ENCODE data around the gene SEC11C. TPM values are rescaled to one million over a fixed set of nuclear protein-coding genes. Genes with fewer than 3 reads are reported as not detected.
"Not testable (repeated sequence)": the region's sequence is repeated elsewhere in the genome, so short reads cannot be mapped to it uniquely, and the experiment has no call there.

The SEC11C gene
- total RNA-seq, 1 donor from 2014 or later: 76.3 TPM

DNA sequence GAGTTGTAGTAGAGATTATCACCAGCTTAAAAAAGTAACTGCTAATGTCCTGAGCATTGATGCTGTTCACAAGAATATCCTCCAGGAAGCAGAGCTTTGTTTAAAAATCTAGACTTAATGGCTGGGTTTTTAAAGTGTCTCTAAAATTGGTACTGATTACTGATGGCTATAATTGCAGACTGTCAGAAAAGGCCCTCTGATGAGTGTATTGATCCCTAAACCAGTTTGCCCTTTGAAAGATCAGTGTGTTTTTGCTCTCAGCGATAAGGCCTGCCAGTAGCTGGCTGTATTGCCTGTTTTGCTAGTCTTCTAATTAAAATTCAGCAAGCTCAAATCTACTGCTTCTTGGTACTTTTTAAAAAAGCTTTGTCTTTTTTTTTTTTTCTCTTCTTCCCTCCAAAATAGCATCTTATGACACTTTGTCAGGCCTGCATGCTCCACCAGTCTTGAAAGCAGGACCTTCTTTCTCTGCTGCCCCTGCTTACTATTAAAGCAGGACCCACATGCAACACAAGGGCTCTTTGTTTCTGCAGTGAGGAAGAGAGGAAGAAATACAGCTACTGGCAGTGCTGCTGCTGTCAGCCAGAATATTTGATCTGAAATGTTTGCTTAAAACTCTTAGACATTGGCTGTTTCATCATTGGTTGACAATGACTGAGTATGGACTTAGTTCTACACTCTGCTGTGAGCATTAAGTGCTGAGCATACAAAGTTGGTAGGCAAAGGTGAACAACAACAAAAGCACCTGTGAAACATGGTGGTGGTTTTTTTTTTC lies 1.8 kb downstream of the SEC11C start:
- Histone ChIP-seq H3K4me3 (no peak overlapping the region), H3K27me3 (ENCODE audit: low read depth) (no peaks in the 10 kb centered on the region), H3K4me1 (peaks cover 15% of the 10 kb centered on the region), H3K36me3 (no peaks in the 10 kb centered on the region), H3K27ac (no peak overlapping the region), H3K9me3 (no peaks in the 10 kb centered on the region)
- TF ChIP-seq, protein P1, sequence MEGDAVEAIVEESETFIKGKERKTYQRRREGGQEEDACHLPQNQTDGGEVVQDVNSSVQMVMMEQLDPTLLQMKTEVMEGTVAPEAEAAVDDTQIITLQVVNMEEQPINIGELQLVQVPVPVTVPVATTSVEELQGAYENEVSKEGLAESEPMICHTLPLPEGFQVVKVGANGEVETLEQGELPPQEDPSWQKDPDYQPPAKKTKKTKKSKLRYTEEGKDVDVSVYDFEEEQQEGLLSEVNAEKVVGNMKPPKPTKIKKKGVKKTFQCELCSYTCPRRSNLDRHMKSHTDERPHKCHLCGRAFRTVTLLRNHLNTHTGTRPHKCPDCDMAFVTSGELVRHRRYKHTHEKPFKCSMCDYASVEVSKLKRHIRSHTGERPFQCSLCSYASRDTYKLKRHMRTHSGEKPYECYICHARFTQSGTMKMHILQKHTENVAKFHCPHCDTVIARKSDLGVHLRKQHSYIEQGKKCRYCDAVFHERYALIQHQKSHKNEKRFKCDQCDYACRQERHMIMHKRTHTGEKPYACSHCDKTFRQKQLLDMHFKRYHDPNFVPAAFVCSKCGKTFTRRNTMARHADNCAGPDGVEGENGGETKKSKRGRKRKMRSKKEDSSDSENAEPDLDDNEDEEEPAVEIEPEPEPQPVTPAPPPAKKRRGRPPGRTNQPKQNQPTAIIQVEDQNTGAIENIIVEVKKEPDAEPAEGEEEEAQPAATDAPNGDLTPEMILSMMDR (IDR thresholded peaks at IDR 0.05): no peak
- peak in 1 of 2 donors; percentile 9 for ATAC-seq
- intact Hi-C loops (cut with DNase I): no loop called here
- no peak for DNase-seq

DNA sequence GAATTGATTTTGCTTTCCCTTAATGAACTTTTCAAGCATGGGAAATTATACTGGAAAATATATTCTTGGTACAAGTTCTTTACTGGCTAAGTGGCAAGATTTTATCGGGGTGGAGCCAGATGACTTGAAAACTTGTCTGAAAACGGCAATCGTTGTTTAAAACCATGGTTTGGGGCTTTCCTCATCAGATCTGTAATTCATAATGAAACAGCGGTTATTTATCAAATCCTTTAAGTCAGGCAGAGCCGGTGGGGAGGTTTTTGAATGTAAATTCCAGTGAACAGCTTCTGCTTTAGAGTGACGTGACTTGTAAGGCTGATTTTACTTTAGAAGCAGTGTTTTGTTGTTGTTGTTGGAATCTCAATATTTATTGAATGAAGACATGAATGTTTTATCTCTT lies 2.6 kb downstream of the SEC11C start:
- Histone ChIP-seq H3K27ac (no peak overlapping the region), H3K4me1 (peaks cover 15% of the 10 kb centered on the region), H3K4me3 (no peak overlapping the region), H3K9me3 (no peaks in the 10 kb centered on the region), H3K27me3 (ENCODE audit: low read depth) (no peaks in the 10 kb centered on the region), H3K36me3 (no peaks in the 10 kb centered on the region)
- TF ChIP-seq, protein P1 (IDR thresholded peaks at IDR 0.05): no peak
- intact Hi-C loops (cut with DNase I): no loop called here
- DNase-seq (no peak), ATAC-seq (no peak)

DNA sequence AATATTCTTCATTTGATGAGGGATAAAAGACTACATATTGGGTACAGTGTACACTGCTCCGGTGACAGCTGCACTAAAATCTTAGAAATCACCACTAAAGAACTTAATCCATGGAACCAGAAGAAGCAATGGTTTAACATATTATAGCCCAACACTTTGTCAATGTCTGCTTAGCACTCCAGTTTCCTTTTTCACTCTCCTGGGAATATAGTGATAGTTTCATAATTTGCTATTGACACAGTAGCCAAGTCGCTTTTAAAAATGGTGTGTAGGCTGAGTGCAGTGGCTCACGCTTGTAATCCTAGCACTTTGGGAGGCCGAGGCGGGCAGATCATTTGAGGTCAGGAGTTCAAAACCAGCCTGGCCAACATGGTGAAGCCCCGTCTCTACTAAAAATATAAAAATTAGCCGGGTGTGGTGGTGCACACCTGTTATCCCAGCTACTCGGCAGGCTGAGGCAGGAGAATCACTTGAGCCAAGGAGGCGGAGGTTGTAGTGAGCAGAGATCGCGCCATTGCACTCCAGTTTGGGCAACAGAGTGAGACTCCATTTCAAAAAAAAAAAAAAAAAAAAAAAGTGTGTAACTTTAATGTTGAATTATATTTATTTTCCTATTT lies 3.2 kb downstream of the SEC11C start:
- H3K27me3 ChIP-seq (ENCODE audit: low read depth); H3K9me3 ChIP-seq; H3K27ac ChIP-seq; H3K4me3 ChIP-seq; ATAC-seq; intact Hi-C loops (cut with DNase I); DNase-seq; H3K36me3 ChIP-seq: not testable (repeated sequence)
- H3K4me1 ChIP-seq: peaks cover 15% of the 10 kb centered on the region

DNA sequence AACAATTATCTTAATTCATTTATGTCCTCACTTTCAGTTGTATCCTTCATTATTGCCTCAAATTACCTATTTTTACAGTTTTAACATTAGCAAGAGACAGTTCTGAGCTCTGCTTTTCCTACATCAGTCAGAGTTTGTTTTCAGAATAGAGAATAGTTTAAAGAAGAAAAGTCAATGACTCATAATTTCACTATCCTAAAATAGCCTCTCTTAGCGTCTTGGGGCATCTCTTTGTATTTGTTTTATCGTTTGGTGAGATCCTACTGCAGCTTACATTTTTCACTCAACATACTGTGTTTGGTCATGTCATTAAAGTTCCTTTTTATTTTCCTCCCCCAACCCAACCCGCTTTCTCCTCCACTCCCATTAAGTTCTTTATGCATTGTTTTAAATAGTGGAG lies 3.8 kb downstream of the SEC11C start:
- ATAC-seq: no peak
- Histone ChIP-seq H3K4me3 (no peak overlapping the region), H3K27ac (no peak overlapping the region), H3K36me3 (no peaks in the 10 kb centered on the region), H3K27me3 (ENCODE audit: low read depth) (no peaks in the 10 kb centered on the region), H3K4me1 (peaks cover 15% of the 10 kb centered on the region), H3K9me3 (no peaks in the 10 kb centered on the region)
- DNase-seq: no peak
- intact Hi-C loops (cut with DNase I): no loop called here
- TF ChIP-seq, protein P1 (IDR thresholded peaks at IDR 0.05): no peak

DNA sequence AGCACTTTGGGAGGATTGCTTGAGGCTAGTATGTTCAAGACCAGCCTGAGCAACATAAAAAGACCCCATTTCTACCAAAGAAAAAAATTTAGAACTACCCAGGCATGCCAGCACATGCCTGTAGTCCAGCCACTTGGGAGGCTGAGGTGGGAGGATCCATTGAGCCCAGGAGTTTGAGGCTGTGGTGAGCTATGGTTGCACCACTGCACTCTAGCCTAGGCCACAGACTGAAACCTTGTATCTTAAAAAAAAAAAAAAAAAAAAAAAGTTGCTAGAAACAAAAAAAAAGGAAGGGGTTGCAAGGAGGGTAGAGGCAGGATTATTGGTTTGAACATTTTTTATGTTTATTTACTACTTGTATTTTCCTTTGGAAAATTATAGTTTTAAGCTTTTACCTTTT lies 4.8 kb downstream of the SEC11C start:
- Histone ChIP-seq H3K4me1 (peaks cover 15% of the 10 kb centered on the region), H3K4me3 (no peak overlapping the region), H3K36me3 (no peaks in the 10 kb centered on the region), H3K27ac (no peak overlapping the region), H3K9me3 (no peaks in the 10 kb centered on the region), H3K27me3 (ENCODE audit: low read depth) (no peaks in the 10 kb centered on the region)
- intact Hi-C loops (cut with DNase I): no loop called here
- DNase-seq (no peak), ATAC-seq (no peak)
- TF ChIP-seq, protein P1 (IDR thresholded peaks at IDR 0.05): no peak

DNA sequence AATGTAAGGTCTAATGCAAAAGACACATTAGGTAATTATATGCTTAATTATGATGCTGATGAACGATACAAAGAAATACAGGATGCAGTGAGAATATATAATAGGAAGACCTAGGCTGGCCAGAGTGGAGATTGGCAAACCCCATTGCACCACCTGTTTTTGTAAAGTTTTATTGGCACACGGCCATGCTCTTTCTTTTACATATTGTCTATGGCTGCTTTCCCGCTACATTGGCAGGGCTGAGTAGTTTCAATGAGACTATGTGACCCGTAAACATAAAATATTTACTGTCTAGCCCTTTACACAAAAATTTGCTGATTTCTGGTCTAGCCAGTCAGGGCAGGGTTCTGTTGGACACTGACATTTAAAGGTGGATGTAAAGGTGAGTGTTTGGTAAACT lies 5.4 kb downstream of the SEC11C start:
- DNase-seq (no peak), ATAC-seq (no peak)
- intact Hi-C loops (cut with DNase I): no loop called here
- TF ChIP-seq, protein P1 (IDR thresholded peaks at IDR 0.05): no peak
- no peak overlapping the region for H3K27ac ChIP-seq
- H3K4me1 ChIP-seq: peaks cover 15% of the 10 kb centered on the region
- no peaks in the 10 kb centered on the region for H3K27me3 ChIP-seq (ENCODE audit: low read depth)
- peaks cover 3% of the 10 kb centered on the region for H3K36me3 ChIP-seq
- H3K4me3 ChIP-seq: no peak overlapping the region
- H3K9me3 ChIP-seq: no peaks in the 10 kb centered on the region
